HFFc6 (cell line): ENCODE measurements around the gene SH3PXD2A. TPM values are rescaled to one million over a fixed set of nuclear protein-coding genes. Genes with fewer than 3 reads are reported as not detected.

ENCODE experiments used
- DNase-seq: peaks from one replicate; pipeline ENCODE4 v3.0.0-alpha.2; 2018
- H3K27ac Mint-ChIP-seq: 2 replicates; pipeline ENCODE4 v1.8.0; 2020; ENCODE audit warnings: mild to moderate bottlenecking, mixed read lengths
- H3K27me3 Mint-ChIP-seq: 2 replicates; pipeline ENCODE4 v1.8.0; 2021; ENCODE audit warnings: mild to moderate bottlenecking, moderate library complexity, mixed read lengths; ENCODE audit not compliant: insufficient read depth
- H3K36me3 Mint-ChIP-seq: 2 replicates; pipeline ENCODE4 v1.8.0; 2021; ENCODE audit warnings: low read depth, mixed read lengths
- H3K4me1 Mint-ChIP-seq: 2 replicates; pipeline ENCODE4 v1.8.0; 2020; ENCODE audit warnings: low read depth, mixed read lengths
- H3K4me3 Mint-ChIP-seq: 2 replicates; pipeline ENCODE4 v1.8.0; 2020; ENCODE audit warnings: mild to moderate bottlenecking, moderate library complexity, mixed read lengths
- H3K9me3 Mint-ChIP-seq: 2 replicates; pipeline ENCODE4 v1.8.0; 2020; ENCODE audit warnings: mild to moderate bottlenecking, mixed read lengths
- total RNA-seq, 6 experiments: library from RNA; stranded (reverse); fragmentation: NEBNext Ultra II Directional; extraction: Animal tissue kit (Norgen Biotek cat#: 25700); gene quantifications; 2 replicates in 1 of 6; 3 replicates in 5 of 6; pipeline ENCODE4 v1.2.3, GENCODE V29; 2021
- TF ChIP-seq, protein P1 (sequence below): fragments of 200-600 bp; sonication (generic); IDR thresholded peaks from 2 replicates; pipeline ENCODE4 v1.5.0; 2021; ENCODE audit warnings: antibody characterized with exemption, mild to moderate bottlenecking

The SH3PXD2A gene
- total RNA-seq, 6 experiments from 2014 or later: 75.5 to 113 (median 81.1) TPM

GRCh38 chr10:103556383-103557007, 298.9 kb downstream of the SH3PXD2A start:
- Mint-ChIP-seq H3K36me3 (no peaks in the 10 kb centered on the region), H3K4me1 (peaks cover 6% of the 10 kb centered on the region; the same call in 1 of the 2 replicates), H3K9me3 (no peaks in the 10 kb centered on the region), H3K4me3 (no peak overlapping the region), H3K27me3 (peaks cover 42% of the 10 kb centered on the region), H3K27ac (no peak overlapping the region)
- TF ChIP-seq, protein P1, sequence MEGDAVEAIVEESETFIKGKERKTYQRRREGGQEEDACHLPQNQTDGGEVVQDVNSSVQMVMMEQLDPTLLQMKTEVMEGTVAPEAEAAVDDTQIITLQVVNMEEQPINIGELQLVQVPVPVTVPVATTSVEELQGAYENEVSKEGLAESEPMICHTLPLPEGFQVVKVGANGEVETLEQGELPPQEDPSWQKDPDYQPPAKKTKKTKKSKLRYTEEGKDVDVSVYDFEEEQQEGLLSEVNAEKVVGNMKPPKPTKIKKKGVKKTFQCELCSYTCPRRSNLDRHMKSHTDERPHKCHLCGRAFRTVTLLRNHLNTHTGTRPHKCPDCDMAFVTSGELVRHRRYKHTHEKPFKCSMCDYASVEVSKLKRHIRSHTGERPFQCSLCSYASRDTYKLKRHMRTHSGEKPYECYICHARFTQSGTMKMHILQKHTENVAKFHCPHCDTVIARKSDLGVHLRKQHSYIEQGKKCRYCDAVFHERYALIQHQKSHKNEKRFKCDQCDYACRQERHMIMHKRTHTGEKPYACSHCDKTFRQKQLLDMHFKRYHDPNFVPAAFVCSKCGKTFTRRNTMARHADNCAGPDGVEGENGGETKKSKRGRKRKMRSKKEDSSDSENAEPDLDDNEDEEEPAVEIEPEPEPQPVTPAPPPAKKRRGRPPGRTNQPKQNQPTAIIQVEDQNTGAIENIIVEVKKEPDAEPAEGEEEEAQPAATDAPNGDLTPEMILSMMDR: no peak
- DNase-seq: no peak

GRCh38 chr10:103555712-103556111, 299.7 kb downstream of the SH3PXD2A start:
- peaks cover 6% of the 10 kb centered on the region; the same call in 1 of the 2 replicates for H3K4me1 Mint-ChIP-seq
- peak overlapping the region; percentile 54; the same call in 1 of the 2 replicates for H3K4me3 Mint-ChIP-seq

GRCh38 chr10:103555325-103555649, 300.1 kb downstream of the SH3PXD2A start:
- Mint-ChIP-seq H3K4me3 (peak overlapping the region; percentile 54), H3K4me1 (peaks cover 6% of the 10 kb centered on the region; the same call in 1 of the 2 replicates), H3K36me3 (no peaks in the 10 kb centered on the region), H3K27ac (no peak overlapping the region), H3K9me3 (no peaks in the 10 kb centered on the region), H3K27me3 (peaks cover 43% of the 10 kb centered on the region)
- DNase-seq: no peak
- TF ChIP-seq, protein P1: 0 out of 2 replicates have a peak, but pooled peaks have one; percentile 20

More at GRCh38 chr10:103555712-103556111, 299.7 kb downstream of the SH3PXD2A start:
- no peak overlapping the region for H3K27ac Mint-ChIP-seq
- DNase-seq: no peak
- H3K9me3 Mint-ChIP-seq: no peaks in the 10 kb centered on the region
- TF ChIP-seq, protein P1: no peak; the same call in 1 of the 2 replicates
- peaks cover 42% of the 10 kb centered on the region for H3K27me3 Mint-ChIP-seq
- no peaks in the 10 kb centered on the region for H3K36me3 Mint-ChIP-seq

DNA sequence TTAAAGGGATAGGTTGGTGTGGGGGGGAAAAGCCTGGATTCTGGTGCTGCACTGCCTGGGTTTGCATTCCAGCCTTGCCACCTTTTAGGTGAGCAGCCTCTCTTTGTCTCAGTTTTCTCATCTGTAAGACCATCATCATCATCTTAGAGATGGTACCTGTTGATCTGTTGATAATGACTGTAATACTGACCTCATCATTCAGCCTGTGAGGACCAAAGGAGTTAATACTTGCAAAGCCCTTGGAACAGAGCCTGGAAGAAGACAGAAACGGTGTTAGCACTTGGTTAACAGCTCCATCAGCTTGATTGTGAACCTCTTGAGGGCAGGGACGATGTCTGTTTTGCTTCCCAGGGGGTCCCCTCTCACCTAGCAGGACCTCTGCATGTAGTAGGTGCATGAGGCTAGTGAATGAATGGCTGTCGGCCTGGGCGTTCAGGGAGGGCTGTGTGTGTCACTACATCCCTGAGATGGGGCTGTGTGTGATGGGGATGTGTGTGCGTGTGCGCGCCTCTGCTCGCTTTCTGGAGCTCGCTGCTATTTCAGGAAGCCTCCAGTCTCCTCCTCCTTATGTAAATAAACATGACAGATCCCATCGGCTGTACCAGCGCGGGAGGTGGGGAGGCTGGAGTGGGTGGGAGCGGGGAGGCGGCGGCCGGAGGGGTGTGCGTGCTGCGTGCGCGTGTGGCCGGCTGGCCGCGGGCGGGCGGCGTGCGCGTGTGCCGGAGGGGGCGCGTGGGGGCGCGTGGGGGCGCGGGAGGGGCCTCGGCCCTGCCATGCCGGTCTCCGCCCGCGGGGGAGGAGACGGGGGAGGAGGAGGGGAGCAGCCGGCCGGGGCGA, 300.7 kb downstream of the SH3PXD2A start:
- TF ChIP-seq, protein P1: no peak
- H3K27ac Mint-ChIP-seq: no peak overlapping the region
- H3K4me1 Mint-ChIP-seq: peaks cover 6% of the 10 kb centered on the region; the same call in 1 of the 2 replicates
- peaks cover 45% of the 10 kb centered on the region for H3K27me3 Mint-ChIP-seq
- H3K4me3 Mint-ChIP-seq: peak overlapping the region; percentile 78
- peak; percentile 54 for DNase-seq
- no peaks in the 10 kb centered on the region for H3K36me3 Mint-ChIP-seq
- H3K9me3 Mint-ChIP-seq: no peaks in the 10 kb centered on the region

DNA sequence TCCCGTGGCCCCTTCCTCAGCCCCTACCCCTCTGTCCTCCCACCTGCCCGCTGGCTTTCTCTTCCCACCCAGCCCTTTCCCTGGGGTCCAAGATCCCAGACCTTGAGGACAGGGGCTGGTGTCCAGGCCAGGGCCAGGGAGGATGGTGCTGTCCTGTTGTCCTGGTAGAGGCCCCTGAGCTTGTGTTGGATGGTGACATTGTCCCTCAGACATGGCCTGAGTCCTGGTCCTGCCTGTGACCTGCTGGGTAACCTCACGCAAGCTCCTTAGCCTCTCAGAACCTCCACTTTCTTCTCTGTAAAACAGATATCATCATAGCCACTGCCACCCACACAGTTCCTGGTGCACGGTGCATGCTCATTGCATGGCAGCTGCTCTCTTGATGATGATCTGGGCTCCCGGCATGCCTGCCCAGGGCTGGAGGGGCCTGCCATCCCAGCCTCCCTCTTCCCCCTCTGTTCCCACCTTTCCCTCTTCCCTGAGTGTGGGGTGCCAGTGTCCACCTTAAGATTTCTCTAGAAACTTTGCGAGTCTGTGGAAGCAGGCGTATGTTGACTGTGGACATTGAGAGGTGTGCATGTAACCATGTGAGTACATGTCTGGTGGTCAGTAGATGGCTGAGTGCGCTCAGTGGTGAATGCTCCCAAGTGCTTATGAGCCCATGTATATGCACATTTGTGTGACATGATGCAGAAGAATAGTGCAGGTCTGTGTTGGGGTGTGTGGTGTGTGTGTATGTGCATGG, 301.5 kb downstream of the SH3PXD2A start:
- DNase-seq: no peak
- Mint-ChIP-seq H3K4me3 (no peak overlapping the region), H3K27me3 (peaks cover 52% of the 10 kb centered on the region), H3K4me1 (peaks cover 6% of the 10 kb centered on the region; the same call in 1 of the 2 replicates), H3K27ac (no peak overlapping the region), H3K36me3 (no peaks in the 10 kb centered on the region), H3K9me3 (no peaks in the 10 kb centered on the region)
- TF ChIP-seq, protein P1: no peak
